Cardiac muscle cell (in vitro differentiated cells and primary cell): Measurements from ENCODE around the gene GMNN. TPM values are rescaled to one million over a fixed set of nuclear protein-coding genes. Genes with fewer than 3 reads are reported as not detected.
"Not testable (repeated sequence)": the region's sequence is repeated elsewhere in the genome, so short reads cannot be mapped to it uniquely, and the experiment has no call there.

ENCODE experiments used
- DNase-seq, 2 donors: peaks; one replicate each; pipeline versions ENCODE4 v3.0.0 to v3.0.0-alpha.2; 2010 to 2017; ENCODE audit warnings: low read depth in 1 of 2, low spot score in 1 of 2
- H3K27ac ChIP-seq: fragments of 200-600 bp; sonication (generic); 2 replicates; pipeline ENCODE4 v1.5.1; 2016
- H3K27me3 ChIP-seq: fragments of 200-600 bp; sonication (generic); 2 replicates; pipeline ENCODE4 v1.6.0; 2016; ENCODE audit warnings: control low read depth
- H3K36me3 ChIP-seq: fragments of 200-600 bp; sonication (generic); 2 replicates; pipeline ENCODE4 v1.5.1; 2016; ENCODE audit warnings: control low read depth
- H3K4me1 ChIP-seq: fragments of 200-600 bp; sonication (generic); 2 replicates; pipeline ENCODE4 v1.8.1; 2017; ENCODE audit warnings: low read depth, mild to moderate bottlenecking, mixed run types
- H3K4me3 ChIP-seq: fragments of 200-600 bp; sonication (generic); 2 replicates; pipeline ENCODE4 v1.5.1; 2016; ENCODE audit warnings: mild to moderate bottlenecking
- H3K9me3 ChIP-seq: fragments of 200-600 bp; sonication (generic); 2 replicates; pipeline ENCODE4 v1.5.1; 2017; ENCODE audit warnings: low read depth, mild to moderate bottlenecking, control low read depth
- polyA plus RNA-seq: library from polyadenylated mRNA; unstranded; fragments of >200 nt; fragmentation: Nextera tagmentation; extraction: Ambion mirVana; gene quantifications from 2 replicates; pipeline ENCODE4 v1.2.1, GENCODE V29; 2016
- total RNA-seq: library from RNA; depleted of rRNA; stranded (reverse); fragments of >200 nt; gene quantifications from 2 replicates; pipeline ENCODE4 v1.2.3, GENCODE V29; 2016
- TF ChIP-seq, protein P1 (sequence below): IDR thresholded peaks from 2 replicates; pipeline ENCODE4 v1.5.1; 2012; ENCODE audit warnings: low read depth, mild to moderate bottlenecking, low read length

Gene GMNN
- total and polyA plus RNA-seq, 2 experiments from 2014 or later, result 33.4 to 82.7 TPM

DNA sequence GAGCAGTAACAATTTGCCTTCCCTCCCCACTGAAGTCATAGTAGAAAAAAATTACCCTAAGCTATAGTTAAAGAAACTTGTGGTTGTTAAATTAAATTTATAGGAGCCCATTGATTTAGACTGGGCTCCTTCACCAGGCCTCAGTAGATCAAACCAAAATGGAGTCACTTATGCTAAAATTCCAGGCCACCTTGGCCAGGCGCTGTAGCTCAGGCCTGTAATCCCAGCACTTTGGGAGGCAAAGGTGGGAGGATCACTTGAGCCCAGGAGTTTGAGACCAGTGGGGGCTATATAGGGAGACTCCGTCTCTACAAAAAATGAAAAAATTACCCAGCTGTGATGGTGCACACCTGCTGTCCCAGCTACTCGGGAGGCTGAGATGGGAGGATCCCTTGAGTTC, 15.0 kb upstream of the GMNN start:
- no peaks in the 10 kb centered on the region for H3K9me3 ChIP-seq
- TF ChIP-seq, protein P1, sequence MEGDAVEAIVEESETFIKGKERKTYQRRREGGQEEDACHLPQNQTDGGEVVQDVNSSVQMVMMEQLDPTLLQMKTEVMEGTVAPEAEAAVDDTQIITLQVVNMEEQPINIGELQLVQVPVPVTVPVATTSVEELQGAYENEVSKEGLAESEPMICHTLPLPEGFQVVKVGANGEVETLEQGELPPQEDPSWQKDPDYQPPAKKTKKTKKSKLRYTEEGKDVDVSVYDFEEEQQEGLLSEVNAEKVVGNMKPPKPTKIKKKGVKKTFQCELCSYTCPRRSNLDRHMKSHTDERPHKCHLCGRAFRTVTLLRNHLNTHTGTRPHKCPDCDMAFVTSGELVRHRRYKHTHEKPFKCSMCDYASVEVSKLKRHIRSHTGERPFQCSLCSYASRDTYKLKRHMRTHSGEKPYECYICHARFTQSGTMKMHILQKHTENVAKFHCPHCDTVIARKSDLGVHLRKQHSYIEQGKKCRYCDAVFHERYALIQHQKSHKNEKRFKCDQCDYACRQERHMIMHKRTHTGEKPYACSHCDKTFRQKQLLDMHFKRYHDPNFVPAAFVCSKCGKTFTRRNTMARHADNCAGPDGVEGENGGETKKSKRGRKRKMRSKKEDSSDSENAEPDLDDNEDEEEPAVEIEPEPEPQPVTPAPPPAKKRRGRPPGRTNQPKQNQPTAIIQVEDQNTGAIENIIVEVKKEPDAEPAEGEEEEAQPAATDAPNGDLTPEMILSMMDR, result no peak
- no peaks in the 10 kb centered on the region for H3K27me3 ChIP-seq
- no peak overlapping the region for H3K27ac ChIP-seq
- H3K36me3 ChIP-seq, result no peaks in the 10 kb centered on the region
- DNase-seq, result no peak
- H3K4me3 ChIP-seq, result no peak overlapping the region
- H3K4me1 ChIP-seq, result peaks cover 26% of the 10 kb centered on the region

- H3K27ac ChIP-seq, result no peak overlapping the region
- no peak for DNase-seq
- no peaks in the 10 kb centered on the region for H3K9me3 ChIP-seq
- TF ChIP-seq, protein P1, result no peak
- no peaks in the 10 kb centered on the region for H3K27me3 ChIP-seq
- no peak overlapping the region for H3K4me3 ChIP-seq
- H3K36me3 ChIP-seq, result no peaks in the 10 kb centered on the region
- peaks cover 27% of the 10 kb centered on the region for H3K4me1 ChIP-seq
Observed at GRCh38 chr6:24760210-24760609, 14.5 kb upstream of the GMNN start.

GRCh38 chr6:24761193-24761835, 13.4 kb upstream of the GMNN start:
- Histone ChIP-seq H3K36me3 (no peaks in the 10 kb centered on the region), H3K27me3 (no peaks in the 10 kb centered on the region), H3K27ac (no peak overlapping the region), H3K4me1 (peaks cover 27% of the 10 kb centered on the region), H3K9me3 (no peaks in the 10 kb centered on the region), H3K4me3 (no peak overlapping the region)
- DNase-seq, result no peak
- TF ChIP-seq, protein P1, result no peak

DNA sequence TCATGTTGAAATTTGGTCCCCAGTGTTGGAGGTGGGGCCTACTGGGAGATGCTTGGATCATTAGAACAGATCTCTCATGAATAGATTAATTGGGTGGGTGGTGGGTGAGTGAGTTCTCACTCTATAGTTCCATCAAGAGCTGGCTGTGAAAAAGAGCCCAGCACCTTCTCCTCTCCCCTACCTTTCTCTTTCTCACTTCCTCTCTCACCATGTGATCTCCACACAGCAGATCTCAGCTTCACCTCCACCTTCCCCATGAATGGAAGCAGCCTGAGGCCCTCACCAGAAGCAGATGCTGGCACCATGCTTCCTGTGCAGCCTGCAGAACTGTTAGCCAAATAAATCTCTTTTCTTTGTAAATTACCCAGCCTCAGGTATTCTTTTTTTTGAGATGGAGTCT, 12.9 kb upstream of the GMNN start:
- H3K27me3 ChIP-seq, result no peaks in the 10 kb centered on the region
- no peak overlapping the region for H3K27ac ChIP-seq
- no peak overlapping the region for H3K4me3 ChIP-seq
- no peaks in the 10 kb centered on the region for H3K9me3 ChIP-seq
- TF ChIP-seq, protein P1, result no peak
- no peaks in the 10 kb centered on the region for H3K36me3 ChIP-seq
- no peak for DNase-seq
- H3K4me1 ChIP-seq, result peaks cover 27% of the 10 kb centered on the region

- H3K4me1 ChIP-seq, result peaks cover 18% of the 10 kb centered on the region
- H3K9me3 ChIP-seq, result no peaks in the 10 kb centered on the region
- peak in 1 of 2 donors; percentile 84 for DNase-seq
- H3K27me3 ChIP-seq, result no peaks in the 10 kb centered on the region
- H3K27ac ChIP-seq, result peak overlapping the region; percentile 79
- TF ChIP-seq, protein P1, result no peak
- H3K4me3 ChIP-seq, result no peak overlapping the region
- H3K36me3 ChIP-seq, result no peaks in the 10 kb centered on the region
Observed at GRCh38 chr6:24763578-24763977, 11.2 kb upstream of the GMNN start.

- not testable (repeated sequence) for H3K4me3 ChIP-seq, DNase-seq
- H3K4me1 ChIP-seq, result peaks cover 18% of the 10 kb centered on the region
Observed at GRCh38 chr6:24764833-24765828, 9.6 kb upstream of the GMNN start.

GRCh38 chr6:24765968-24766367, 8.8 kb upstream of the GMNN start:
- not testable (repeated sequence) for H3K27me3 ChIP-seq, DNase-seq, H3K9me3 ChIP-seq, H3K36me3 ChIP-seq, H3K4me3 ChIP-seq, H3K27ac ChIP-seq
- H3K4me1 ChIP-seq, result peaks cover 18% of the 10 kb centered on the region

More at GRCh38 chr6:24764833-24765828, 9.6 kb upstream of the GMNN start:
- H3K27me3 ChIP-seq, H3K9me3 ChIP-seq, H3K36me3 ChIP-seq: not testable (repeated sequence)
- H3K27ac ChIP-seq, result peak overlapping the region; percentile 79
